ENCODE results near the gene XXYLT1. TPM values are rescaled to one million over a fixed set of nuclear protein-coding genes. Genes with fewer than 3 reads are reported as not detected.

Gene XXYLT1
- total and polyA plus RNA-seq, 2 of the 8 experiments (the other 6 are each of a cell fraction or from before 2014, with no cell fraction given): 18.9 to 23.8 TPM

DNA sequence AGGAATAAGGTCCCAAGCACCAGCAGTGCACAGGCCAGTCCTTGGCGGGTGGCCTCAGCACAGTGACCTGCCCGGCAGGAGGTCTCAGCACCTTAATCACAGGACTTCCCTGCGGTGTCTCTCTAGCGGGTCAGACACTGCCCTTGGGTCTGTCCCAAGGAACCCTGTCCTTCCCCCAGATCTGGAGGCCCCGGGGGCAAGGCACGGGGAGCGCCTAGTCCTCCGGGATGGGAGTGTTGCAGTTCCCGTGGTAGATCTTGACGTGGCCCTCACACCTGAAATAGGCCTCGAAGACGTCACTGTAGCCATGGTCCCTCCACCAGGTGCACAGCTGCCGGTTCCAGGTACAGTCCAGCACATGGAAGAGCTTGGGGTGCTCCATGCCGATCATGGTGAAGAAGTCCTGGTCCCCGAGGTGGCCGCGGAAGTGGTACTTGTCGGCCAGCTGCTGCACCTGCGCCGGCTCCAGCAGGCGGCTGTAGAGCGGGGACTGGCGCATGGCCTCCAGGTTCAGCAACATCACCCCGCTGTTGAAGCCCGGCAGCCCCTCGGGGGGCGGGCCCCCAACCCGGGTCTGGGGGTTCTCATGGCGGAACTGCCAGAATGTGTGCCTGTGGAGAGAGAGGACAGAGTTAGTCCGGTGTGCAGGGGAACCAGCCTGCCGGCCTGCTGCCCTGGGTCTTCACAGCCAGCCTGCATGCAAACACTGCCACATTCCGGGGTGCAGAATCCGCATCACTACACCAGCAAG lies 201.3 kb downstream of the XXYLT1 start:
- no peak overlapping the region for H2BK15ac ChIP-seq (ENCODE audit: low read length)
- H3K18ac ChIP-seq (ENCODE audit: extremely low read depth, low read length): no peak overlapping the region
- H3K27ac ChIP-seq (ENCODE audit: low read depth, low read length): no peak overlapping the region
- no peak overlapping the region for H3K23ac ChIP-seq (ENCODE audit: insufficient read length)
- peak overlapping the region; percentile 42; the same call in 1 of the 2 replicates for H4K8ac ChIP-seq (ENCODE audit: extremely low read depth, insufficient read depth, low read length)
- no peak overlapping the region for H4K91ac ChIP-seq (replicated peaks; ENCODE audit: insufficient read length, low read length)
- H2AFZ ChIP-seq (ENCODE audit: low read length): no peak overlapping the region
- no peaks in the 10 kb centered on the region for H3K79me2 ChIP-seq (ENCODE audit: control insufficient read depth in 1 of 2, insufficient read depth in 2 of 2, low read length in 2 of 2)
- no peak overlapping the region for H3K4me2 ChIP-seq (ENCODE audit: insufficient read depth in 1 of 2, low read depth in 2 of 2, low read length in 2 of 2)
- FAIRE-seq: no peak
- H2BK5ac ChIP-seq (ENCODE audit: low read depth, low read length): no peak overlapping the region
- POLR2A ChIA-PET (ENCODE audit: partially characterized antibody): interaction anchor here (1.1 kb wide), 1 partner anchor 383 kb away, joined by 3 read pairs; no protein-coding TSS in a partner anchor
- no peak overlapping the region for H3K4ac ChIP-seq (replicated peaks; ENCODE audit: insufficient read length, low read depth, low read length)
- no peak overlapping the region for H3K56ac ChIP-seq (replicated peaks; ENCODE audit: insufficient read length, low read depth, low read length)
- CTCF ChIA-PET (ENCODE audit: partially characterized antibody): interaction anchor here (0.7 to 1.5 kb wide), 4 partner anchors 9 to 382 kb away, joined by 3 to 4 read pairs (median 4); no protein-coding TSS in a partner anchor
- H4K20me1 ChIP-seq (replicated peaks in 1 of 2; ENCODE audit: control insufficient read depth in 1 of 2, insufficient read depth in 2 of 2, low read length in 2 of 2): peaks cover 2% of the 10 kb centered on the region in 2 experiments
- H3K4me1 ChIP-seq (replicated peaks in 1 of 4; ENCODE audit: control insufficient read depth in 3 of 4, insufficient read depth in 4 of 4, low read length in 3 of 4): no peaks in the 10 kb centered on the region; a peak in 1 of 7 replicates
- no peak overlapping the region for H2BK12ac ChIP-seq (ENCODE audit: low read depth, low read length)
- H3K27me3 ChIP-seq (replicated peaks in 1 of 4; ENCODE audit: control insufficient read depth in 3 of 4, extremely low read depth in 1 of 4, insufficient read depth in 3 of 4, low read length in 3 of 4): no peaks in the 10 kb centered on the region
- no peak overlapping the region for H2BK20ac ChIP-seq (ENCODE audit: low read length)
- H4K5ac ChIP-seq (ENCODE audit: insufficient read length, low read depth, low read length): no peak overlapping the region
- no peak overlapping the region for H3K9ac ChIP-seq (replicated peaks in 1 of 4; ENCODE audit: extremely low read depth in 1 of 4, low read depth in 3 of 4, low read length in 3 of 4)
- H3K23me2 ChIP-seq (ENCODE audit: low read depth, low read length): no peaks in the 10 kb centered on the region
- 93% methylated on average over 33 of the region's 33 CpGs; no CpG with 5 or more reads in 1 of the 2 experiments for WGBS, 2 experiments (ENCODE audit: extremely low coverage in 1 of 2, insufficient coverage in 1 of 2, insufficient read length in 1 of 2, insufficient replicate concordance in 2 of 2, low coverage in 1 of 2, low lambda C conversion rate in 2 of 2, missing lambda C conversion rate in 1 of 2)
- H3K79me1 ChIP-seq (ENCODE audit: low read depth, low read length): no peaks in the 10 kb centered on the region
- DNase-seq (ENCODE audit: low read depth in 1 of 2, low spot score in 2 of 2): no peak
- no peak overlapping the region for H2AK5ac ChIP-seq (ENCODE audit: low read depth, low read length)
- peaks cover 0 to 11% of the 10 kb centered on the region in 2 experiments; a peak in 1 of 4 replicates for H3K9me3 ChIP-seq (ENCODE audit: insufficient read depth in 2 of 2, low read depth in 1 of 2, low read length in 1 of 2)
- no peak overlapping the region for H3K14ac ChIP-seq (ENCODE audit: insufficient read length)
- no peak overlapping the region for H2BK120ac ChIP-seq (replicated peaks; ENCODE audit: low read depth, low read length)
- peaks cover 0 to 12% (median 2%) of the 10 kb centered on the region in 4 experiments; a peak in 3 of 8 replicates for H3K36me3 ChIP-seq (ENCODE audit: control insufficient read depth in 2 of 4, insufficient read depth in 4 of 4, low read length in 3 of 4)
- no peak overlapping the region for H3K4me3 ChIP-seq (ENCODE audit: extremely low read depth in 1 of 4, insufficient read depth in 2 of 4, low read depth in 3 of 4, low read length in 4 of 4)
- no peak for TF ChIP-seq NANOG (IDR thresholded peaks at IDR 0.05; ENCODE audit: insufficient read depth, low read depth, low read length, poor library complexity, severe bottlenecking)
- TF ChIP-seq YY1 (IDR thresholded peaks at IDR 0.05; ENCODE audit: low read depth, low read length): no peak
- no peak for TF ChIP-seq SP2 (IDR thresholded peaks at IDR 0.05; ENCODE audit: low read length)
- no peak for TF ChIP-seq RBBP5 (IDR thresholded peaks at IDR 0.05; ENCODE audit: borderline replicate concordance, low read depth, low read length)
- TF ChIP-seq TAF7 (optimal IDR thresholded peaks at IDR 0.05; ENCODE audit: borderline replicate concordance, low read depth, low read length): no peak
- no peak for TF ChIP-seq SIRT6 (IDR thresholded peaks at IDR 0.05; ENCODE audit: low read length)
- TF ChIP-seq TCF12 (IDR thresholded peaks at IDR 0.05; ENCODE audit: low read depth, low read length): no peak
- no peak for TF ChIP-seq SUZ12 (IDR thresholded peaks at IDR 0.05; ENCODE audit: low read length)
- no peak for TF ChIP-seq SIN3A (conservative IDR thresholded peaks at IDR 0.05 in 1 of 2, IDR thresholded peaks at IDR 0.05 in 1 of 2; ENCODE audit: low read depth in 1 of 2, low read length in 2 of 2)
- no peak for TF ChIP-seq CREB1 (IDR thresholded peaks at IDR 0.05)
- TF ChIP-seq MAX (IDR thresholded peaks at IDR 0.05): no peak
- TF ChIP-seq EP300 (IDR thresholded peaks at IDR 0.05; ENCODE audit: borderline replicate concordance in 1 of 2, low read depth in 2 of 2, low read length in 2 of 2): no peak
